Measurements from ENCODE around the gene CFAP61. TPM values are rescaled to one million over a fixed set of nuclear protein-coding genes. Genes with fewer than 3 reads are reported as not detected.
"Not testable (repeated sequence)": the region's sequence is repeated elsewhere in the genome, so short reads cannot be mapped to it uniquely, and the experiment has no call there.

The CFAP61 gene
- total RNA-seq, 2 donors from 2014 or later: 0.67 TPM; not detected in 1

DNA sequence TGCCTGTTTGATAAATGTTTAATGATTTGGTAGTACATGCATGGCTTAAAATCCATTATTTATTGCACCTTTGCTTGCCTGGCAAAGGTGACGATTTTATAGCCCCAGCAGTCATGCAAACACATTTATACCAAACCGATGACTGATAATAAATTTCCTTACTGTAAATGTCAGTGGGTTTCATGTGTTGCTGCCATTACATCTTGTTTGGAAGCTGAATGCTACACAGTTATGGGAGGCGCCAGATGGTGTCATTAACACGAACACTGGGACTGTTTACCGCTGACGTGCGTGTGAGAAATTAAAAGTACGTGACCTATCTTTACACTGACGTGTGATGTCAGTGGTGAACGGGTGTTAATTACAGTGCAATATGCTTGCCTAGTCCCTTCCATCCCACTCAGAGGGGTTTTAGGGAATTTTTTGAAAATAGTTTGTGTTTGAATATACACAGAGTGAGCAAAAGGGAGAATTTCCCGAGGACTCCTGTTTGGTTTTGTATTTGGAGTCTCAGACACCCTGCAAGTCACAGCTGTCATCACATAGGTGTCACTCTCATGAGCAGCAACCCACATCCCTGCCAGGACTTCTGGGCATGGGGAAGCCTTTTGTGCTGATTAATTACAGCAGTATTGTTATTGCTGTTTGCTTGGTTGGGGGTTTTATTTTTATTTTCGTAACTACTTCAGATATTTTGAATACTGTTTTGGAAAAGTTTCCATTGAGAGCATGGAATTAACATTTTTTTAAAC, 163.8 kb downstream of the CFAP61 start:
- DNase-seq: no peak
- ATAC-seq: no peak
- intact Hi-C loops (cut with DNase I, micrococcal nuclease): no loop called here

DNA sequence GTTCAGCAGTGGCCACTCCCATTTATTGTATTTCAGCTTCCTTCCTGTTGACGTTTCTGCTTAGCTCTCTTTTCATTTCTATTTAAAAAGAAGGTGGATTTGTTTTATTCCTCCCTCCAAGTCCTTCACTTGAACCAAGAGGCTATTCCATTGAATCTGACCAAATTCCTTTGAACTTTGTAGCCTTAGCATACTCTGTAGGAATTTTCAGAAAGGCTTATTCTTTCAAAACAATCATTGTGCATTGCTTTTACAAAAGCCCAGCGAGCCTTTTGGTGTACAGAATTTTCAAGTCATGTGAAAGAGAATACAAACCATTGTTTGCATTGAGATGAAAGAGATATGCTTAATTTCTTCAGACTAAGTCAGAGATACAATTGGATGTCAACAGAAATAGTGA, 164.6 kb downstream of the CFAP61 start:
- intact Hi-C loops (cut with DNase I, micrococcal nuclease): no loop called here
- DNase-seq: no peak
- ATAC-seq: no peak

DNA sequence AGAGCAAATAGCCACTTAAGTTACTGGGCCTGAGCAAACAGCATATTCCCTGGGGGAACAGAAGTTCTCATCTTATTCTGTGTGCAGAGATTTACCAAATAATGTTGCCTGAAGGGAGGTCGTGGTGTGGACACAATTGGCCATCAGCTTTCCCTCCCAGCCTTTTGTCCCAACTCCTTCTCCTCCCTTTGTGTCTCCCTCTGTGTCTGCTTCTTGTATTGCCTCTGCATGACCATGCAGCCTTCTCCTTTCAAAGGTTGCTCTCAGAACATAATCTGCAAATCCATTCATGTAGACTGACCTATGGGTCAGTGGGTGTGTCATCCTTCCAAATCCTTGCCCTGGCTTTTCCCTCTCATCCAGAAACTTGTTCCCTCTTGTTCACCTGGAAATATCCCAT, 165.3 kb downstream of the CFAP61 start:
- DNase-seq (no peak), ATAC-seq (no peak)
- intact Hi-C loops (cut with DNase I, micrococcal nuclease): no loop called here

DNA sequence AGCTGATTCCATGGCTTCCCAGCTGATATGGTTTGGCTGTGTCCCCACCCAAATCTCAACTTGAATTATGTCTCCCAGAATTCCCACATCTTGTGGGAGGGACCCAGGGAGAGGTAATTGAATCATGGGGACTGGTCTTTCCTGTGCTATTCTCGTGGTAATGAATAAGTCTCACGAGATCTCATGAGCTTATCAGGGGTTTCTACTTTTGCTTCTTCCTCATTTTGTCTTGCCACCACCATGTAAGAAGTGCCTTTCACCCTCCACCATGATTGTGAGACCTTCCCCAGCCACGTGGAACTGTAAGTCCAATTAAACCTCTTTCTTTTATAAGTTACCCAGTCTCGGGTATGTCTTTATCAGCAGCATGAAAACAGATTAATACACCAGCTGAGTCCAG, 165.8 kb downstream of the CFAP61 start:
- ATAC-seq; DNase-seq; intact Hi-C loops (cut with DNase I, micrococcal nuclease): not testable (repeated sequence)

DNA sequence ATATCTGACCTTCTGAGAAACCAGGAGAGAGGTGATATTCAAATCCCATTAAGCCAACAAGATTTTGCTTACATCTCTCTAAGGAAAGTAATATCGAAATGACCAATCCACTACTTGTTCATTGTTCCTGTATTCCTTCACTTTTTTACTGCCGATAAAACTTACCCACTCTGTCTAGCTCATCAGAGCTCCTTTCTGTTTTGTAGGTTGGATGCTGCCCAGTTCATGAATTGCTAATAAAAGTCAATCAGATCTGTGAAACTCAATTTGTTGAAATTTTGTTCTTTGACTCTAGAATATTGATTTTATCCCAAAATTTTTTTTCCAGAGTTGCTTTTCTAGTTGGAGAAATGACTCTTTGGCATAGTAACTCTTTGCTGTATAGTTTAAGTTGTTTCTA, 166.7 kb downstream of the CFAP61 start:
- intact Hi-C loops (cut with DNase I, micrococcal nuclease): no loop called here
- ATAC-seq: no peak
- DNase-seq: no peak

DNA sequence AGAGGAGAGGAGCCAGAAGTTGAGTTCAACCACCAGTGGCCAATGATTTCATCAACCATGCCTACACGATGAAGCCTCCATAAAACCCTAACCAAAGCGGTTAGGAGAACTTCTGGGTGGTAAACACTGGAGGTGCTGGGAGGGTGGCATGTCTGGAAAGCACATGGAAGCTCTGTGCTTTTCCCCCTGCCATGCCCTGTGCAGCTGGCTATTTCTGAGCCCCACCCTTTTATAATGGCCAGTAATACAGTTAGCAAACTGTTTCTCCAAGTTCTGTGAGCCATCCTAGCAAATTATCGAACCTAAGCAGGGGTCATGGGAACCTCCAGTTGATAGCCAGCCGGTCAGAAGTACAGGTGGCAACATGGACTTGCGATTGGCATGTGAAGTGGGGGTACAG, 167.8 kb downstream of the CFAP61 start:
- peak; percentile 77 for ATAC-seq
- intact Hi-C loops (cut with DNase I, micrococcal nuclease): no loop called here
- DNase-seq: no peak

DNA sequence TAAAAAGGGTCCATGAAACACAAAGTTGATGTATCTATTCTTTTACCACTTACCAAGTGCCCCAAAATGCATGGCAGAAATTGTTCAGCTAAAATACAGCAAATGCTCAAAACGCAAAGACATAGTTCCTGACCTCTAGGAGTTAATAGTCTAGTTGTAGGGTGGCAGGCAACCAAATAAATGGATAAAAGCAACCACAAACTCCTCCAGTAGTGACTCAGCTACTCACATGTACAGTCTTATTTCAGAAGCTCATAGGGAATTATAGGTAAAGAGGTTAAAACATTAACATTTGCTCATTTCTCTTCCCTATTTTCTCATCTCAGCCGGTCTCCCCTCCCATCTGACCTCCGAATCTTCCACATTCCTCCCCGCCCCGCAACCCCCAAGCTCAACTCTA, 171.6 kb downstream of the CFAP61 start:
- no peak for DNase-seq
- intact Hi-C loops (cut with DNase I, micrococcal nuclease): no loop called here
- no peak for ATAC-seq

DNA sequence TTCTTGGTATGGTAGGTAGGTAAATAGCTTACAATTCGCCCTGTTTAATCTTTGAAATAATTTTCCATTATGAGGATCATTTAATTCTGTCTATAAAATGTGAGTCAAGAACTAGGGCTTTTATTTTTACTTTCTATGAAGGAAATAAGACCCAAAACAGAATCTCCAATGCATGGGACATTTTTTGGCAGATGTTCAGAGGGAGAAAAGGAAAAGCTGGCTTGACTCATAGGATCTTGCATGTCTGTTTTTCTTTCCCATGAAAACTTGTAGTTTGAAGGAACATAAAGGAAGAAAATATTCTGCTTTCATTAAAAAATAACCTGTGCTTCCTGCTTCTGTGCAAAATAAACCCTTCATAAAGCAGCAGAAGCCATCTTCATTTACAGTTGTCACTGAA, 172.5 kb downstream of the CFAP61 start:
- ATAC-seq: no peak
- DNase-seq: no peak
- intact Hi-C loops (cut with DNase I, micrococcal nuclease): no loop called here

DNA sequence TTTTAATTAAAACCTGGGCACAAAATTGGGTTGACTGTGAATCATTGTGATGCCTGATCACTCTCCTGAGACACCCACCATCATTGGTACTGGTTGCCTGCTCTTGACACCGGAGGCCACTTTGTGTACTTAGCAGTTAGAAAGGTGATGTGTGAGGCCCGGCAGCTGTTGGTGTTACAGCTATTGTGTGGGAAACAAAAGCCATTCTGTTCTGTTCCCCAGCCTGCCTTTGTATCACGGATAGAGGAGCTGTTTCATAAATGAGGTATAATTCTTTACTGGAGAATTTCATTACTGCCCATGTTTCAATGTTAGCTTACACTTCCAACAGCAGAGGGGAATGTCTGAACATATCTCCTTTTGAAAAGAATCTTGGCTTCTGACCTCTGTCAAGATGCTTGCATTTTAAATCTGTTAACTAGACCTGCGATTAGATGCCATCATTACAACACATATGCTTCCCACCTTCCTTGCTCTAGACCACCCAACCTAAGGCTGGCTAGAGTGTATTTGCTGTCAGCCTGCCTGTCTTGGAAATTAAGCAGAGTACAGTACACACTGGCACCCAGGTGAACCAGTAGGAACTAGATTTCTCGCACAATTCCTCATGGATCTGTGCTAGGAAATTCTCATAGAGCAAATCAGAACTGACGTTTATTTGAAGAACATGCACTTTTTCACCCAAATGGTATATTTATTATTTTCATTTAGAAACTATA, 173.2 kb downstream of the CFAP61 start:
- no peak for DNase-seq
- ATAC-seq: peak; percentile 56
- intact Hi-C loops (cut with DNase I, micrococcal nuclease): no loop called here

DNA sequence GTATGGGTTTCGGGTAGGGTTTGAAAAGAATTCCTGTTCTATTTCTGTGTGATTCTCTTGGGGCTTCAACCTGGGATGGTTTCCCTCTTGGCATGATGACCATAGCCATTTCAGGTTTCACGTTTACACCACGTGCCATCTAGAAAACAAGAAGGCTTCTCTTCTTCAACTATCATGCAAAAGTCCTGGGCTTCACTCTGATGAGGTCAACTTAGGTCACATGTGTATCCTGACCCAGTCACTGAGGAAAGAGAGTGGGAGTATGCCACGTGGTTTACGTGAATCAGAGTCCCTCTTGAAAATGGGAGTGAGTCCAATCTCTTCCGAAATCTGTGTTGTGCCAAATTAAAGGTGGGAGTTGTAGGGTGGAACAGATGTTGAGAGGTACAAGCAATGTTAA, 174.2 kb downstream of the CFAP61 start:
- no peak for DNase-seq
- intact Hi-C loops (cut with DNase I, micrococcal nuclease): no loop called here

DNA sequence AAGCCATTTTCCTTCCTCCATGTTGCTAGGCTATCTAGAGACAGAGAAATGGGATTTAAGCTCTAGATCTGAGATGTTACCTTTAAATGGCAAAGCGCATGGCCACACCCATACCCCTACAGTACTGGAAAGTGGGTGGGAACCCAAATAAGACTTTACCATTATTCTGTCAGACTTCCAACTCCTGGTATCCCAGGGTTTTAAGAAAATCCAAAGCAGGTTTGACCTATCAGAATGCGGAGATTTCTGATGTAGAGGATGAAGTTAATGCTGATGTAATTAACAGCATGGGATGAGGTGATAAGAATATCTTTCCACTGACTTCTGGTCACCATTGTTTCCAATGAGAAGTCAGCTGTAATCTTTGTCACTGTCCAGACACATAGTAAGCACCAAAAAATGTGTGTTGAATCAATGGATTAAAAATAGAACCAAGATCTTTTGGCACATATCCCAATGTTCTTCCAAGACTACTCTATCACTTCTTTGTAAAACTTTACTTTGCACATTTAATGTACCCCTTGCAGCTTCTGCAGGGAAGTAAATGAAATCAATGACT, 174.8 kb downstream of the CFAP61 start:
- ATAC-seq (no peak), DNase-seq (no peak)
- intact Hi-C loops (cut with DNase I, micrococcal nuclease): no loop called here

More for the DNA sequence above, 174.2 kb downstream of the CFAP61 start:
- no peak for ATAC-seq

DNA sequence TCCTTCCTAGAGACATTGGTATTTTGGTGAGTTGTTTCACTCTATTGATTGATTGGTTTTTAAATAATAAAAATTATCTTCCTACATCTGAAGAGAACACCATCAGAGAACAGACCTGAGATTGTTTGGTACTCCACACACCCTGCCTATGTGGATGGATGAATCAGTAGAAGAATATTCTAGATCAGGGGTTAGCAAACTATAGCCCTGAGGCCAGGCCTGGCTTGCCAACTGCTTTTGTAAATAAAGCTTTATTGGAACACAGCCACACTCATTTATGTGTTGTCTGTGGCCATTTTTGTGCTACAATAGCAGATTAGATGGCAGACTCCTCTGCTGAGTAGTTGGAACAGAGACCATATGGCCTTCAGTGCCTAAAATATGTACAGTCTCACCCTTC, 176.0 kb downstream of the CFAP61 start:
- ATAC-seq (no peak), DNase-seq (no peak)
- intact Hi-C loops (cut with DNase I, micrococcal nuclease): no loop called here

DNA sequence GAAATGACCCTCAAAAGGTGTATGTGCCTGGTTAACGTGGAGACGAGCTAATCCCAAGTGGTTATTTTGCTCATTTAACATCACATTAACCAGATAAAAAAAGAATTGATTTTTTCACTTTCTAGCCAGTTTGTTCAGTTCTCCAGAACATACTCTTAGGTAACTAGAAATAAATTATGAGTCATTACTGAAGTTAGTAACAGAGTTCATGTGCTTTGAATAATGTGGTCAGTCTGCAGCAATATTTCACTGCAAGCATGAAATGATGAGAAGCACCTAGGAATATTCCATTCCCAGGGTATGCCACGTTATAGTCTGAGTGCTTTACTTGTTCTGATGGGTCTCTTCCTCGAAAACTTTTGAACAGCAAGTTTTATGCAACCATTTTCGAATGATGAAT, 177.3 kb downstream of the CFAP61 start:
- intact Hi-C loops (cut with DNase I, micrococcal nuclease): no loop called here
- ATAC-seq: no peak
- DNase-seq: no peak

DNA sequence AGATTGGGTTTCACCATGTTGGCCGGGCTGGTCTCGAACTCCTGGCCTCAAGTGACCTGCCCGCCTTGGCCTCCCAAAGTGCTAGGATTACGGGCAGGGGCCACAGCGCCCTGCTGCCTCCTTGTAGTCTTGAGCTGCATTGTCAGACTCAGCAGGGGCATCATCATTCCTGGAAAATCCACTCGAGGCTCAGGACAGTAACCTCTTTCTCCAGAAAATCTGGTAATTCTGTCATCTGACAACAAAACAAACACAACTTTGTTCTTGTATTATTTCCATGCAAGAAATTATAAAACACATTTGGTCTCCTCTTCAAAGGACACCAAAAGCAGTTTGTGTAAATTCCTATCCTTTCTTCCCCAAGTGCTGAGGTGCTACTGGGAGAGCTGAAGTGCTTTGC, 178.4 kb downstream of the CFAP61 start:
- DNase-seq (no peak), ATAC-seq (no peak)
- intact Hi-C loops (cut with DNase I, micrococcal nuclease): no loop called here

DNA sequence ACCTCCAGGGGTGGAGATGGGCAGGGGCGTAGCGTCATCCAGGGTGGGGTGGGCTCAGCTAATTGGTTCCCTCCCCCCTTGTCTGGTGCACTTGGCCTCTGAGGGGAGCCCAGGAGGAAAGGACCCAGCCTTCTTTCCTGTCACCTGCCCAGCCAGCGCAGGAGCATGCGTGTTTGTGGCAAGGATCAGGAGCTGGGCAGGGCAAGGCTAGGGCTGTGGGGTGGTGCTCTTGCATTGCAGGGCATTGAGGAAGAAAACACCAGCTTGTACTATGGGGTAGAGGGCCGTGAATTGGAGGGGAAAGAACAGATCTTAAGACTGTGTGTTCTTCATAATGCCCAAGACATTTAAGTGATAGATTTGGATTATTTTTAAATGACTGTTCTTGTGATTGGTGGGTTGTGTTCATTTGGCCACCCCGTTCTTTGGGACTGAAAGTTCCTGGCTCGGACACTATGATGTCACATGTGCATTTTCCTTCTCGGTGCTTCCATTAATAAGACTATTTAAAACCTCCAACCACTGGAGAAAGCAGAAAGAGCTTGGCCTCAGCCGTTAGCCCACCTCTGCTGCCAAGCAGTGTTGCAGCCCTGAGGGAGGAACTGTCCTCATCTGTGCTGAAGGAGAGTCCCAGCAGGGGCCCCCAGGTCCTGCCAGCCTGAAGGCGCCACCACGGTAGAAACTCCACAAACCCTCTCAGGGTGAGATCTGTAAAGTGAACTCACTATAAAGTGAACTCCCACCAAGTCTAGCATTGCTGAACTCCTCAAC, 179.4 kb downstream of the CFAP61 start:
- intact Hi-C loops (cut with DNase I, micrococcal nuclease): no loop called here
- ATAC-seq: no peak

DNA sequence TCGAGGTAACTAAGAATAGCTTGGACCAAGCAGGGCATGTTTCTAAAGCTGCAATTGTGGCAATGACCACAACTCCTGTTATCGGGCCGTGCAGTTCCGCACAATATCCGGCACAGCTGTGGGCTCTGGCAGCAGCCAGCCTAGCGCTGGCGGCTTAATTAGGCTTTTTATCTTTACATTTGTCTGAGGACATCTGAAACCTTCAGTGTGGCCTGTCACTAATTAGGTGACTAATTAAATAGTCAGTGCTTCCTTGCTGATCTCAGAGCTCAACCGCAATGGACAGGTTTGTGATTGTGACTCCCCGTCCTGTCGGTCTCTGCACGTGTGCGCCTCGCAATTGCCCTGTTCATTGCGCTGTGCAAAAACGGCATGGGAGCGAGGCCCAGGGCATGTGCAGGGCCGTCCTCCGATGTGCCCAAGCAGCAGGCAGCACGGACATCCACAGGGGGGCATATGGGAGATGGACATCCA, 180.7 kb downstream of the CFAP61 start:
- DNase-seq (no peak), ATAC-seq (no peak)
- intact Hi-C loops (cut with DNase I, micrococcal nuclease): no loop called here

More for the DNA sequence above, 179.4 kb downstream of the CFAP61 start:
- no peak for DNase-seq

DNA sequence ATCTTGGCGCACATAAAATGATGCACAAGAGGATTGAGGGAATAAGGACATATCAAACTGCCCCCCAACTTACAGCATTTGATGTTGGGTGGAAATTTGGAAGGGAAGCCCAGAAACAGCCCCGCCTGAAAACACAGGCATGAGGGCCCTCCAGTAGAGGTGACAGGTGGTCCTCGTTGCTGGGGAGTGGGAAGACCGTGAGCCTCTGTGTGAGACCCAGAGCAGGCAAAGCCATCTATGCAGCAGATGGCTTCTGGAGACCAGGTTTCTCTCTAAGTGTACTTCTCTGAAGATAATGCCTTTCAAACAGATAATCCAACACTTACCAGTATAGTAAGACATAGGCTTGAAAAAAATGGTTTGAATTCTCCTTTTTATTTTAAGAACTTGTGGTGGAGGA, 183.3 kb downstream of the CFAP61 start:
- ATAC-seq: no peak
- no peak for DNase-seq
- intact Hi-C loops (cut with DNase I, micrococcal nuclease): loop anchor here in 1 of 2 donors (5.0 kb wide), 1 partner anchor 153 kb away; no protein-coding TSS in a partner anchor

DNA sequence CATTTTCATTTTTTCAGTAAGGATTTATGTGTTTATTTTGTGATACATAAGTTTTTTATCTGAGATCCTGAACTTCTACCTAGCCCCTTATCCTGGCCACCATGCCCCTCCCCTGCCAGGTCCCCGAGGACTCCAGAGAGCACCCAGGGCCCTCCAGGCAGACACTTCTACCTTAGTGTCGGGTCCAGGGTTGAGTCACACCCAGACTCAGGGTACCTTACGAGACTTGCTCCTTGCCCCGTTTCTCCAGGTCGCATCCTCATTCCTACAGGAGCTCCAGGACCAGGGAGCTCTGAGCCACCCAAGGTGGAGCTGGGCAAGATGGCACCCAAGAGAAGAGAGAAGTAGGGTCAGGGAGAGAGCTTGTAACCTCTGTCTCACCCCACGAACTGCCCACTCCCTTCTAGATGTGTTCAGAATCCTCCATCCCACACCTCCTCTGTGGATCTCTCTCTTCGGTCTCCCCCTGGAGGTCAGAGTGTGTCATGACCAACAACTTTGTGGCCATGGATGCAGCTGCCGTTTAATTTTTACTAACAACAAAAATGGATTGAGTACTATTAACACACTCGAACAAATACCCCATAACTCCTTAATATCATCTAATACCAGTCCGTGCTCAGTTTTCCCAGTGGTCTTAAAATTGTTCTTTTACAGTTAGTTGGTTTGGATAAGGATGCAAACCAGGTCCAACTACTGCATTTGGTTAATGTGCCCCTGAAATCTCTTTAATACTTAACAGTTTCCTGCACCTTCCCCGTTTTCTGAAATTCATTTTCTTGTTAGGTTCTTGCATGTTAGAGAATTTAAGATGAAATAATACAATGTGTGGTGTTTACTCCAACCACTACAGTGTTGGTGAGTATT, 185.0 kb downstream of the CFAP61 start:
- intact Hi-C loops (cut with DNase I, micrococcal nuclease): loop anchor here in 1 of 2 donors (5.0 kb wide), 1 partner anchor 155 kb away; no protein-coding TSS in a partner anchor
- DNase-seq: peak in 1 of 2 donors; percentile 38

More for the DNA sequence above, 185.0 kb downstream of the CFAP61 start:
- peak; percentile 80 for ATAC-seq

Data from left colon (tissue), 2 donors.